Stomach (tissue), 4 donors: ENCODE data around the gene VPS13D.

Source experiments
- CTCF ChIP-seq, 7 experiments: fragments of 450-650 bp in 4 of 7; fragments of 200-600 bp in 3 of 7; sonication (generic) in 3 of 7; IDR thresholded peaks; one replicate each; pipeline ENCODE4 v1.5.1; 2016 to 2019; ENCODE audit warnings: antibody characterized with exemption in 7 of 7, control low read depth in 2 of 7, mild to moderate bottlenecking in 1 of 7
- EP300 ChIP-seq: sonication (generic); formaldehyde crosslinking; IDR thresholded peaks from one replicate; pipeline ENCODE4 v1.6.1; 2017; ENCODE audit warnings: antibody characterized with exemption
- POLR2A ChIP-seq, 4 donors: fragments of 450-650 bp; IDR thresholded peaks; one replicate each; pipeline ENCODE4 v1.6.1; 2016; ENCODE audit warnings: antibody characterized with exemption in 4 of 4, control low read depth in 2 of 4, mild to moderate bottlenecking in 1 of 4, moderate library complexity in 1 of 4
- POLR2AphosphoS5 ChIP-seq, 3 donors: sonication (generic); formaldehyde crosslinking; IDR thresholded peaks; one replicate each; pipeline ENCODE4 v1.6.1; 2016; ENCODE audit warnings: antibody characterized with exemption in 3 of 3

- TF ChIP-seq CTCF (IDR thresholded peaks at IDR 0.05) (no peak), POLR2AphosphoS5 (IDR thresholded peaks at IDR 0.05) (no peak), POLR2A (IDR thresholded peaks at IDR 0.05) (no peak), EP300 (no peak)
These were observed 32.3 kb upstream of the VPS13D start for GRCh38 chr1:12197483-12197880.
